Lower leg skin (tissue), 3 donors: ENCODE results near the gene KRT13.

Source experiments
- POLR2A ChIP-seq, 2 donors: fragments of 450-650 bp; IDR thresholded peaks; one replicate each; pipeline ENCODE4 v1.6.1; 2016 to 2017; ENCODE audit warnings: antibody characterized with exemption in 2 of 2, mild to moderate bottlenecking in 1 of 2, moderate library complexity in 1 of 2
- TF ChIP-seq, protein P1 (sequence below), 3 donors: fragments of 450-650 bp; IDR thresholded peaks; one replicate each; pipeline ENCODE4 v1.5.1; 2016; ENCODE audit warnings: antibody characterized with exemption in 3 of 3, mild to moderate bottlenecking in 3 of 3, moderate library complexity in 2 of 3

DNA sequence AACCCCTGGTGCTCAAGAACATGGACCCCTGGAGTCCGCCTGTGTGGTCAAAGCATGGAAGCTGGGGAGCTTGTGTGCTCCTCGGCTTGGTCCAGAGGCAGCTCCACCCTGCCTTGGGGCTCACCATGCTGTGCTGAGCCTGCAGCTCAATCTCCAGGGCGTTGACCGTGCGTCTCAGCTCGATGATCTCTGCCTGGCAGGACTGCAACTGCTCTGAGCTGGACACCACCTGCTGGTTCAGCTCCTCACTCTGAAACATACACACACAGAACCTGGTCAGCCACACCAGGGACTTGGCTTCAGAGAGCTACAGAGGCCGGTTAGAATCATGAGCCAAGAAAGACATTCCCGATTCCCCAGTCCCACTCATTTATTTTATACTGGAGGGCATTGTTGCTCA, 27.2 kb downstream of the KRT13 start:
- TF ChIP-seq, protein P1, sequence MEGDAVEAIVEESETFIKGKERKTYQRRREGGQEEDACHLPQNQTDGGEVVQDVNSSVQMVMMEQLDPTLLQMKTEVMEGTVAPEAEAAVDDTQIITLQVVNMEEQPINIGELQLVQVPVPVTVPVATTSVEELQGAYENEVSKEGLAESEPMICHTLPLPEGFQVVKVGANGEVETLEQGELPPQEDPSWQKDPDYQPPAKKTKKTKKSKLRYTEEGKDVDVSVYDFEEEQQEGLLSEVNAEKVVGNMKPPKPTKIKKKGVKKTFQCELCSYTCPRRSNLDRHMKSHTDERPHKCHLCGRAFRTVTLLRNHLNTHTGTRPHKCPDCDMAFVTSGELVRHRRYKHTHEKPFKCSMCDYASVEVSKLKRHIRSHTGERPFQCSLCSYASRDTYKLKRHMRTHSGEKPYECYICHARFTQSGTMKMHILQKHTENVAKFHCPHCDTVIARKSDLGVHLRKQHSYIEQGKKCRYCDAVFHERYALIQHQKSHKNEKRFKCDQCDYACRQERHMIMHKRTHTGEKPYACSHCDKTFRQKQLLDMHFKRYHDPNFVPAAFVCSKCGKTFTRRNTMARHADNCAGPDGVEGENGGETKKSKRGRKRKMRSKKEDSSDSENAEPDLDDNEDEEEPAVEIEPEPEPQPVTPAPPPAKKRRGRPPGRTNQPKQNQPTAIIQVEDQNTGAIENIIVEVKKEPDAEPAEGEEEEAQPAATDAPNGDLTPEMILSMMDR (IDR thresholded peaks at IDR 0.05), result no peak
- TF ChIP-seq POLR2A (IDR thresholded peaks at IDR 0.05), result no peak
